ENCODE results near the gene DCAF10. TPM values are rescaled to one million over a fixed set of nuclear protein-coding genes. Genes with fewer than 3 reads are reported as not detected.

Gene DCAF10
- polyA plus RNA-seq, 1 donor (not counting 4 experiments of a cell fraction or from before 2014, with no cell fraction given) = 29.2 TPM

DNA sequence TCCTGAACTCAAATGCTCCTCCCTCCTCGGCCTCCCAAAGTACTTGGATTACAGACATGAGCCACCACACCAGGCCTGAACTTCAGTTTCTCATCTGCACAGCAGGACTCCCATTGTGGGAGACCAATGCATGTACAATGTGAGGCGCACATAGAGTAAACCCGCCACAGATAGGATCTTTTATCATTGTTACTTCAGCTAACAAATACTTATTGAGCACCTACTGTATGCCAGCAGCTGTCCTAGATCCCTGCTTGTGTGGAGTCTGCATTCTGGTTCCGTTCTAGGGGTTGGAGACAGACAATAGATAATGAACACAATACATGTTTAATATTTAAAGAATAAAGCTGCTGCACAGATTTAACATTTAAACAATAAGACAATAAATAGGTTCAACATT, 109.7 kb downstream of the DCAF10 start:
- Histone ChIP-seq H3K4me2 (ENCODE audit: control insufficient read depth, extremely low read depth, insufficient read depth, low read depth, low read length) (no peak overlapping the region), H3K9me1 (ENCODE audit: control insufficient read depth, extremely low read depth, insufficient read depth, low read length) (no peaks in the 10 kb centered on the region), H4K20me1 (ENCODE audit: control insufficient read depth, extremely low read depth, insufficient read depth, low read length) (no peaks in the 10 kb centered on the region), H3K4me3 (ENCODE audit: control insufficient read depth in 2 of 3, extremely low read depth in 1 of 3, insufficient read depth in 2 of 3, low read depth in 1 of 3, low read length in 3 of 3) (no peak overlapping the region), H3K79me2 (ENCODE audit: control insufficient read depth, insufficient read depth, low read length) (no peaks in the 10 kb centered on the region), H3K27me3 (ENCODE audit: control insufficient read depth, extremely low read depth, insufficient read depth, low read length) (no peaks in the 10 kb centered on the region), H3K4me1 (ENCODE audit: control insufficient read depth, extremely low read depth, insufficient read depth, low read length) (peaks cover 8% of the 10 kb centered on the region), H3K27ac (ENCODE audit: control insufficient read depth, insufficient read depth, low read length) (no peak overlapping the region), H3K9ac (ENCODE audit: control insufficient read depth, extremely low read depth, insufficient read depth, low read length) (no peak overlapping the region), H2AFZ (ENCODE audit: control insufficient read depth, low read length) (no peak overlapping the region), H3K9me3 (ENCODE audit: control insufficient read depth, low read depth, low read length) (no peaks in the 10 kb centered on the region), H3K36me3 (ENCODE audit: control insufficient read depth in 2 of 2, extremely low read depth in 1 of 2, insufficient read depth in 2 of 2, low read length in 2 of 2) (no peaks in the 10 kb centered on the region)
- TF ChIP-seq, protein P1, sequence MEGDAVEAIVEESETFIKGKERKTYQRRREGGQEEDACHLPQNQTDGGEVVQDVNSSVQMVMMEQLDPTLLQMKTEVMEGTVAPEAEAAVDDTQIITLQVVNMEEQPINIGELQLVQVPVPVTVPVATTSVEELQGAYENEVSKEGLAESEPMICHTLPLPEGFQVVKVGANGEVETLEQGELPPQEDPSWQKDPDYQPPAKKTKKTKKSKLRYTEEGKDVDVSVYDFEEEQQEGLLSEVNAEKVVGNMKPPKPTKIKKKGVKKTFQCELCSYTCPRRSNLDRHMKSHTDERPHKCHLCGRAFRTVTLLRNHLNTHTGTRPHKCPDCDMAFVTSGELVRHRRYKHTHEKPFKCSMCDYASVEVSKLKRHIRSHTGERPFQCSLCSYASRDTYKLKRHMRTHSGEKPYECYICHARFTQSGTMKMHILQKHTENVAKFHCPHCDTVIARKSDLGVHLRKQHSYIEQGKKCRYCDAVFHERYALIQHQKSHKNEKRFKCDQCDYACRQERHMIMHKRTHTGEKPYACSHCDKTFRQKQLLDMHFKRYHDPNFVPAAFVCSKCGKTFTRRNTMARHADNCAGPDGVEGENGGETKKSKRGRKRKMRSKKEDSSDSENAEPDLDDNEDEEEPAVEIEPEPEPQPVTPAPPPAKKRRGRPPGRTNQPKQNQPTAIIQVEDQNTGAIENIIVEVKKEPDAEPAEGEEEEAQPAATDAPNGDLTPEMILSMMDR (optimal IDR thresholded peaks at IDR 0.05 in 1 of 3, IDR thresholded peaks at IDR 0.05 in 1 of 3, conservative IDR thresholded peaks at IDR 0.05 in 1 of 3; ENCODE audit: extremely low read depth in 1 of 3, insufficient read depth in 2 of 3, low read length in 3 of 3) = no peak
- no peak for TF ChIP-seq EZH2 (IDR thresholded peaks at IDR 0.05; ENCODE audit: low read length)
- FAIRE-seq (no peak), DNase-seq (ENCODE audit: low read depth, low spot score) (no peak)
- dilution Hi-C loops (cut with MboI; ENCODE audit: extremely low pct_ligation_motif_present, low sequenced_read_pairs) = no loop called here

DNA sequence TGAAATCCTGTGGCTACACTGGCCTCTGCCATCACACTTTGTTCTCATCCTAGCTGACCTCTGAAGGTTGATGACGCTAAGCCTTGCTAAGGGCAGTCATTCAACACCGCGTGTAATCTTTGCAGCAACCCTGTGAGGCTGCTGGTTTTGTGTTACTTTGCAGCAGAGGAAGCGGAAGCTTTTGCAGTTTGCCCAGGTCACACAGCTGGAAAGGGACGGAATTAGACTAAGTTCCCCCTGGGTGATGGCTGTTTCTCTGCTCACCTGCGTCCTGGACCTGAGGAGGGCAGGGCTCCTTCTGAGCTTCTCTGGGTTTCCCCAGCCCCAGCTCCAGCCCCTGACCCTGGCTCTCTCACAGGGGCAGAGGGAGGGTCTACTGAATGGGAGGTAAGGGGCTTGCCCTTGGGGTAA, 110.7 kb downstream of the DCAF10 start:
- H3K4me2 ChIP-seq (ENCODE audit: control insufficient read depth, extremely low read depth, insufficient read depth, low read depth, low read length) = no peak overlapping the region
- DNase-seq (ENCODE audit: low read depth, low spot score) = no peak
- no peak for FAIRE-seq

More for the DNA sequence above, 110.7 kb downstream of the DCAF10 start:
- no peaks in the 10 kb centered on the region for H3K9me1 ChIP-seq (ENCODE audit: control insufficient read depth, extremely low read depth, insufficient read depth, low read length)
- no peaks in the 10 kb centered on the region for H3K9me3 ChIP-seq (ENCODE audit: control insufficient read depth, low read depth, low read length)
- no peak overlapping the region for H2AFZ ChIP-seq (ENCODE audit: control insufficient read depth, low read length)
- no peaks in the 10 kb centered on the region for H4K20me1 ChIP-seq (ENCODE audit: control insufficient read depth, extremely low read depth, insufficient read depth, low read length)
- no peak overlapping the region for H3K4me3 ChIP-seq (ENCODE audit: control insufficient read depth in 2 of 3, extremely low read depth in 1 of 3, insufficient read depth in 2 of 3, low read depth in 1 of 3, low read length in 3 of 3)
- no peak overlapping the region for H3K27ac ChIP-seq (ENCODE audit: control insufficient read depth, insufficient read depth, low read length)
- TF ChIP-seq EZH2 (IDR thresholded peaks at IDR 0.05; ENCODE audit: low read length) = no peak
- H3K79me2 ChIP-seq (ENCODE audit: control insufficient read depth, insufficient read depth, low read length) = no peaks in the 10 kb centered on the region
- H3K9ac ChIP-seq (ENCODE audit: control insufficient read depth, extremely low read depth, insufficient read depth, low read length) = no peak overlapping the region
- no peaks in the 10 kb centered on the region for H3K27me3 ChIP-seq (ENCODE audit: control insufficient read depth, extremely low read depth, insufficient read depth, low read length)
- dilution Hi-C loops (cut with MboI; ENCODE audit: extremely low pct_ligation_motif_present, low sequenced_read_pairs) = no loop called here
- H3K4me1 ChIP-seq (ENCODE audit: control insufficient read depth, extremely low read depth, insufficient read depth, low read length) = peaks cover 8% of the 10 kb centered on the region
- peaks cover 0 to 2% of the 10 kb centered on the region in 2 experiments for H3K36me3 ChIP-seq (ENCODE audit: control insufficient read depth in 2 of 2, extremely low read depth in 1 of 2, insufficient read depth in 2 of 2, low read length in 2 of 2)

Measured in keratinocyte (primary cell).